Stimulated activated effector memory CD8-positive, alpha-beta T cell treated with anti-CD3 and anti-CD28 coated beads, Interleukin-12 subunit alpha, Interleukin-12 subunit beta, amount 100 ng/mL, for 72 hours (primary cell): Measurements from ENCODE around the gene MIB1.

Experiments used
- ATAC-seq: fragments of 150-1000 bp; cut with Tn5 transposase; 2 replicates; pipeline ENCODE4 v1.10.0; 2021
- DNase-seq, 2 donors: peaks; one replicate each; pipeline ENCODE4 v3.0.0; 2021 to 2022; ENCODE audit warnings: low spot score in 2 of 2
- H3K27ac Mint-ChIP-seq: one replicate; pipeline ENCODE4 v1.8.0; 2022; ENCODE audit warnings: mild to moderate bottlenecking, mixed read lengths
- H3K36me3 Mint-ChIP-seq: one replicate; pipeline ENCODE4 v1.8.0; 2022; ENCODE audit warnings: mild to moderate bottlenecking, mixed read lengths
- H3K4me1 Mint-ChIP-seq: one replicate; pipeline ENCODE4 v1.8.0; 2022; ENCODE audit warnings: mixed read lengths
- H3K4me3 Mint-ChIP-seq: one replicate; pipeline ENCODE4 v1.8.0; 2022; ENCODE audit warnings: mild to moderate bottlenecking, mixed read lengths
- H3K9me3 Mint-ChIP-seq: one replicate; pipeline ENCODE4 v1.8.0; 2022; ENCODE audit warnings: mixed read lengths

Gene MIB1

DNA sequence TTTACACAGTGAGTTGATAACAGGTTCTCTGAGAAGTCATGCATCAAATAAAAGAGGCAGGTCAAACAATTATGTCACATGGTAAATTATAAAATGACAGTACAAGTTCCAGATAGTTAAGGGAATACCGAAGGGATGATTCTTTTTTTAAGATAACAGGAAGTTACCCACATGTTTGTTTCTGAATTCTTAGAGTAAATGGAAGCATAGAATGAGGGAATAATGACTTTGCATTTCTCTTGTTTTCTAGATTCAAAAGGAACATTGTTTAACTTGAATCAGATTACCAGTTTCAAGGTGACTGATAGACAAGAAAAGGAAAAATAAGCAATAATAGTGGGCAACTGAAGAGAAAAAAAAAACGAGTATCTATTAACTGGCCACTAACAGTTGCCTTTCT, 124.5 kb downstream of the MIB1 start:
- Mint-ChIP-seq H3K36me3 (peaks cover 67% of the 10 kb centered on the region), H3K4me1 (no peaks in the 10 kb centered on the region)
- DNase-seq = no peak

DNA sequence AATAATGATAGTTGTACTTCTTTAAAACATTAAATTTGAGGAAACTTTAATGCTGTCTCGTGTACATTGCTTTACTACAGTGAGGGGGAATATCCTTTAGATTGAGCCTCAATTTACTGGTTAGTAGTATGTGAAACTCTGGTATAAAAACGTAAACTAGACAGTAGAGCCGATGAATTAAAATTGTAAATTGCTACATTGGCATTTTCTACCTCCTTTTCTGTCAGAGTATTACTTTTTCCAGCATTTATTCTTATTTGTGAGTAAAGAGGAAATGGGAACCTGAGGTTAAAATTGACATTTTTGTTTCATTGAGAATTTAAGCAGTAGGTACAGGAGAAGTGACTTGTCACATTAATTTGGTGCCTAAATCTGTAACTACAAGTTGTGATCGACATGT, 128.2 kb downstream of the MIB1 start:
- Mint-ChIP-seq H3K9me3 (no peaks in the 10 kb centered on the region), H3K4me1 (no peaks in the 10 kb centered on the region)

More for the DNA sequence above, 124.5 kb downstream of the MIB1 start:
- ATAC-seq = no peak
- Mint-ChIP-seq H3K27ac (no peak overlapping the region), H3K4me3 (no peak overlapping the region), H3K9me3 (no peaks in the 10 kb centered on the region)

GRCh38 chr18:21889570-21889969, 149.0 kb downstream of the MIB1 start:
- Mint-ChIP-seq H3K27ac (no peak overlapping the region), H3K4me1 (no peaks in the 10 kb centered on the region), H3K9me3 (no peaks in the 10 kb centered on the region), H3K36me3 (no peaks in the 10 kb centered on the region), H3K4me3 (no peak overlapping the region)
- DNase-seq (no peak), ATAC-seq (no peak)

More for the DNA sequence above, 128.2 kb downstream of the MIB1 start:
- DNase-seq = no peak
- H3K27ac Mint-ChIP-seq = no peak overlapping the region
- no peak overlapping the region for H3K4me3 Mint-ChIP-seq
- H3K36me3 Mint-ChIP-seq = peaks cover 33% of the 10 kb centered on the region
- no peak for ATAC-seq

- ATAC-seq = no peak
- H3K9me3 Mint-ChIP-seq = no peaks in the 10 kb centered on the region
- DNase-seq = no peak
- peaks cover 6% of the 10 kb centered on the region for H3K4me1 Mint-ChIP-seq
- H3K27ac Mint-ChIP-seq = no peak overlapping the region
- no peak overlapping the region for H3K4me3 Mint-ChIP-seq
- H3K36me3 Mint-ChIP-seq = no peaks in the 10 kb centered on the region
Measured at GRCh38 chr18:21894619-21895367, 154.2 kb downstream of the MIB1 start.

GRCh38 chr18:21896732-21897336, 156.2 kb downstream of the MIB1 start:
- no peaks in the 10 kb centered on the region for H3K9me3 Mint-ChIP-seq
- DNase-seq (no peak), ATAC-seq (no peak)
- peaks cover 6% of the 10 kb centered on the region for H3K4me1 Mint-ChIP-seq
- no peak overlapping the region for H3K4me3 Mint-ChIP-seq
- H3K36me3 Mint-ChIP-seq = no peaks in the 10 kb centered on the region
- no peak overlapping the region for H3K27ac Mint-ChIP-seq

- peaks cover 6% of the 10 kb centered on the region for H3K4me1 Mint-ChIP-seq
- no peaks in the 10 kb centered on the region for H3K36me3 Mint-ChIP-seq
- peak; percentile 48 for ATAC-seq
- H3K27ac Mint-ChIP-seq = no peak overlapping the region
- DNase-seq = peak; percentile 3 to 54
- H3K4me3 Mint-ChIP-seq = no peak overlapping the region
- no peaks in the 10 kb centered on the region for H3K9me3 Mint-ChIP-seq
Measured at GRCh38 chr18:21897811-21898210, 157.2 kb downstream of the MIB1 start.

DNA sequence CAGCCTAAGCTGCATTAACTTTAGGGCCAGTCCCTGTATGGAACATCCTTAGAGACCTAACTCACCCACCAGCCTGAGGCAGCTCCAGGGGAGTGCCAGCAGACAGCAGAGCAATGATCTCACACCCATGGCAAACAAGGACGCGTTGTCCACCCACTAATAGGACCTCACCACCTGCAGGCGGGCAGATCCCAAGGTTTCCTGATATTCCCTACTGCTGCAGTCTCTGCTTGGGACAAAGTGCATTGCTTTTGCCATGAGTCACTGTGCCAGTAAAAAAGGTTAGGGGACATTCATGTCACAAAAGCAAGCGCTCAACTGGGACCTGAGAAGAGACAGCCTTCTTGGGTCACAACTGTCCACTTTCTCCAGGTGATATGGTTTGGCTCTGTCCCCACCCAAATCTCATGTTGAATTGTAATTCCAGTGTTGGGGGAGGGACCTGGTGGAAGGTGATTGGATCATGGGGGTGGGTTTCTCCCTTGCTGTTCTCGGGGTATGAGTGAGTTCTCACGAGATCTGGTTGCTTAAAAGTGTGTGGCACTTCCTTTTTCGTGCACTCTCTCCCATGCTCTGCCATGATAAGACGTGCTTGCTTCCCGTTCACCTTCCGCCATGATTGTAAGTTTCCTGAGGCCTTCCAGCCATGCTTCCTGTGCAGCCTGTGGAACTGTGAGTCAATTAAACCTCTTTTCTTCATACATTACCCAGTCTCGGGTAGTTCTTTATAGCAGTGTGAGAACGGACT, 160.2 kb downstream of the MIB1 start:
- H3K4me3 Mint-ChIP-seq = no peak overlapping the region
- no peaks in the 10 kb centered on the region for H3K36me3 Mint-ChIP-seq
- ATAC-seq = peak; percentile 26
- H3K9me3 Mint-ChIP-seq = no peaks in the 10 kb centered on the region
- DNase-seq = no peak
- H3K27ac Mint-ChIP-seq = no peak overlapping the region
- H3K4me1 Mint-ChIP-seq = peaks cover 6% of the 10 kb centered on the region

DNA sequence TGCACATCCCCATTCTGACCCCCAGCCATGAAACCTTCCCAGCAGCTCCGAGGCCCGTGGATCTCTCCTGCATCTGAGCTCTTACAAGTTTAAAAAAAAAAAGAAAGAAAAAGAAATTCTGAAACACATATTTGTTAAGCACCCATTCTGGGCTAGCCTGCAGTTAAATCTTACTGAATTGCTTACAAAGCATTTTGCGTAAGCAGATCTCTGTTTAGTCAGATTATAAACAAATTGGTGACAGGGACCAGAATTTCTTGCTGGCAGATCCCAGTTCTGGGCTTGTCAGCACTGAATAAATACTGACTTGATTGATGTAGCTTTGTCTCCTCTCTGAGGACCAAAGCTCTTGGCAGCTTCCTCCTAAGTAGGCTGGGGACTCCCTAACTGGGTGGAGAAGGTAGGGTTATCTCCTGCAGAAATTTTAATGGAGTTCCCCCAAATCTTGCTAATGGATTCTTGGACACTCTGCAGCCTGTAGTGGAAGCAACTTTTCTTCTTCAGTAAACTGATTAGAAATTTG, 160.9 kb downstream of the MIB1 start:
- Mint-ChIP-seq H3K9me3 (no peaks in the 10 kb centered on the region), H3K4me1 (peaks cover 6% of the 10 kb centered on the region), H3K36me3 (no peaks in the 10 kb centered on the region), H3K4me3 (no peak overlapping the region), H3K27ac (no peak overlapping the region)
- ATAC-seq (no peak), DNase-seq (no peak)

- no peaks in the 10 kb centered on the region for H3K9me3 Mint-ChIP-seq
- ATAC-seq = no peak
- DNase-seq = no peak
- H3K36me3 Mint-ChIP-seq = no peaks in the 10 kb centered on the region
- no peak overlapping the region for H3K27ac Mint-ChIP-seq
- no peak overlapping the region for H3K4me3 Mint-ChIP-seq
- H3K4me1 Mint-ChIP-seq = no peaks in the 10 kb centered on the region
Measured at GRCh38 chr18:21903709-21904108, 163.1 kb downstream of the MIB1 start.

DNA sequence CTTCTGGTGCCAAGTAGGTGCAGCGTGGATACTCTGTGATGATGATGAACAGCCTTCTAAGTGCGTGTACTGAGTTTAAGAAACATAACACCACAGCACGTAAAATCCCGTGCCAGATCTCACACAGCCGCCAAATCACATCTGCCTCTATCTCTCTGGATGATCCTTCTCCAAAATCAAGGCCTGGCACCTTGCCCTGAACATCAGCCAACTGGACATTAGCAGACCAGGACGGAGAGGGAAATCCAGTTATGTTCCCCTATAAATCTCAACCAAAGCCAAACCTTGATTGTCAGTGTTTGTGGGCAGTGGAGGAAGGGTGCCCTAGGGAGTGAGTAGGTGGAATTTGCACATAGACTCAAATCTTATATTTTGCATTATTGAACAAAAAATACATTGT, 164.3 kb downstream of the MIB1 start:
- no peak overlapping the region for H3K4me3 Mint-ChIP-seq
- DNase-seq (no peak), ATAC-seq (no peak)
- no peaks in the 10 kb centered on the region for H3K4me1 Mint-ChIP-seq
- no peaks in the 10 kb centered on the region for H3K36me3 Mint-ChIP-seq
- H3K9me3 Mint-ChIP-seq = no peaks in the 10 kb centered on the region
- H3K27ac Mint-ChIP-seq = no peak overlapping the region

DNA sequence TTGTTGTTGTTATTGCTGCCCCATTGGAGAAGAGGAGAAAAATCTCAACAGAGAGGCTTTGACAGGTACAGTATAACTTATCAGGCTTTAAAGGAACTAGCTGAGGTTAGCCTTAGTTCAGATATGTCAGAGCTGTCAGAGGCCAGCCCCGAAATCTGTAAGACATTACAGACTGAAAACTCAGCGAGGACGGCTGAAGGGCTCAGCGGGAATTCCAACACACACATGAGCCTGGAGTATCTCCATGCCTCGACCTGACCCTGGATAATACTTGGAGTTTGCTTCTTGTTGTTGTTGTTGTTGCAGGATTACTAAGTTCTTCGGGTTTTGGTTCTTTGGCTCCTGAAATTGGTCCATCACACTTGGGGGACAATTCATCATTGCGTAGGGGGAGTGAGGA, 166.9 kb downstream of the MIB1 start:
- Mint-ChIP-seq H3K4me3 (no peak overlapping the region), H3K27ac (no peak overlapping the region), H3K9me3 (no peaks in the 10 kb centered on the region), H3K4me1 (no peaks in the 10 kb centered on the region), H3K36me3 (no peaks in the 10 kb centered on the region)
- no peak for DNase-seq
- no peak for ATAC-seq

GRCh38 chr18:21908711-21909110, 168.1 kb downstream of the MIB1 start:
- ATAC-seq (no peak), DNase-seq (no peak)
- no peaks in the 10 kb centered on the region for H3K36me3 Mint-ChIP-seq
- H3K27ac Mint-ChIP-seq = no peak overlapping the region
- H3K4me3 Mint-ChIP-seq = no peak overlapping the region
- H3K9me3 Mint-ChIP-seq = no peaks in the 10 kb centered on the region
- H3K4me1 Mint-ChIP-seq = no peaks in the 10 kb centered on the region

DNA sequence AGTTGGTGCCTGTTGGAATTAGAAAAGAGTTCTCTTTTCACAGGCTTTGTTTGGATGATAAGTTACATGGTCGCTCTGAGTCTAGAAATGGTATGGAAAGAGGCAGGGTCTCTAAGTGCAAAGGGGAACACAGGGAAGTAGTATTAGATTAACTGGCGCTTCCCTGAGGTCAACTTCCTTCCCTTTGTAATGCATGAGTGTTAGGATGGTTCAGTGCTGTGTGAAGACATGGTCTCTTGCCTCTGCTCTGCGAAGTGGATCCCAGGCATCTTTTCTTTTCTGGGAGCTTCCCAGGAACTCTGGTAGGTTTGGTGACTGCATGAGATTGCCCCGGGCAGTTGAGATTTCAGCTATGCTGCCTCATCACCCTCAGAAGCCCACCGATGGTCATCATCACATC, 170.3 kb downstream of the MIB1 start:
- H3K27ac Mint-ChIP-seq = no peak overlapping the region
- DNase-seq (peak in 1 of 2 donors; percentile 17), ATAC-seq (no peak)
- H3K9me3 Mint-ChIP-seq = no peaks in the 10 kb centered on the region
- no peaks in the 10 kb centered on the region for H3K4me1 Mint-ChIP-seq
- H3K36me3 Mint-ChIP-seq = no peaks in the 10 kb centered on the region
- H3K4me3 Mint-ChIP-seq = no peak overlapping the region

- H3K36me3 Mint-ChIP-seq = no peaks in the 10 kb centered on the region
- ATAC-seq = no peak
- no peaks in the 10 kb centered on the region for H3K9me3 Mint-ChIP-seq
Measured at GRCh38 chr18:21911551-21911950, 171.0 kb downstream of the MIB1 start.

GRCh38 chr18:21912339-21913239, 172.0 kb downstream of the MIB1 start:
- DNase-seq (no peak), ATAC-seq (no peak)
- no peaks in the 10 kb centered on the region for H3K9me3 Mint-ChIP-seq
- no peaks in the 10 kb centered on the region for H3K36me3 Mint-ChIP-seq
- no peak overlapping the region for H3K4me3 Mint-ChIP-seq
- no peak overlapping the region for H3K27ac Mint-ChIP-seq
- H3K4me1 Mint-ChIP-seq = no peaks in the 10 kb centered on the region

More at GRCh38 chr18:21911551-21911950, 171.0 kb downstream of the MIB1 start:
- DNase-seq = peak in 1 of 2 donors; percentile 4
- Mint-ChIP-seq H3K4me1 (no peaks in the 10 kb centered on the region), H3K27ac (no peak overlapping the region), H3K4me3 (no peak overlapping the region)
